GM21423 (cell line): Measurements from ENCODE around the gene TSR3.

Experiments used
- ATAC-seq: cut with Tn5 transposase; IDR thresholded peaks from one replicate; pipeline ENCODE4 v1.9.1; 2021; ENCODE audit warnings: mild to moderate bottlenecking, moderate library complexity; ENCODE audit not compliant: unreplicated experiment

Gene TSR3

DNA sequence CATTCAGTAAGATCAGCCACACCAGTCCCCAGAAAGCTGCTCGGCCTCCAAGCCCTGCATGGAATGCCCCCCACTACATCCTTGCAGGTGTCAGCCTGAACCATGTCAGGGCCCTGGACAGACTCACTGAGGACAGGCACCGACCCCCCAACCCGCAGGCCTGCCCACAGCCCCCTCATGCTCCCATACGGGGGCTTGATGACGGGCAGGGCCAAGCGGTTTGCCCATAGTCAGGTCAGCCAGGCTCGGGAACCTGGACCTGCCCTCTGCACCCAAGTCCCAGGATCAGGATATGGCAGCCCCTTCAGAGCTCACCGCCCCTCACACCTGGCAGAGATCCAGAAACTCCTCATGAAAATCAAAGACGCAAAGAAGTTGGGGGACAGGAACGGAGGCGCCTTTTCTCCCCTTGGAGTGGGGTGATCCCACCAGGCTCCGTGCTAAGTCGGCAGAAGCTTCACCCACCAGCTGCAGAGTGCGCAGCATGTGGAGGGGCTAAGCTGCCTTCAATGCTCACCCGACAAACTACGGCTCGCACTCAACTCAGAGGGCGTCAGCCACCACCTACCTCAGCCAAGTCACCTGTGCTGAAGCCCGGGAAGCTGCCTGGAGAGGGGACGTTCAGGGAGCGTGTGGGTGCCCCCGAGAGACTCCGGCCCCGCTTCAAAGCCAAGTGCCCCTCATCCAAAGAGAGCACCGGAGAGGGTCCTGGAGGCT is 26.6 kb upstream of the TSR3 start:
- ATAC-seq: no peak

GRCh38 chr16:1377406-1378010 is 25.8 kb upstream of the TSR3 start:
- ATAC-seq: no peak

DNA sequence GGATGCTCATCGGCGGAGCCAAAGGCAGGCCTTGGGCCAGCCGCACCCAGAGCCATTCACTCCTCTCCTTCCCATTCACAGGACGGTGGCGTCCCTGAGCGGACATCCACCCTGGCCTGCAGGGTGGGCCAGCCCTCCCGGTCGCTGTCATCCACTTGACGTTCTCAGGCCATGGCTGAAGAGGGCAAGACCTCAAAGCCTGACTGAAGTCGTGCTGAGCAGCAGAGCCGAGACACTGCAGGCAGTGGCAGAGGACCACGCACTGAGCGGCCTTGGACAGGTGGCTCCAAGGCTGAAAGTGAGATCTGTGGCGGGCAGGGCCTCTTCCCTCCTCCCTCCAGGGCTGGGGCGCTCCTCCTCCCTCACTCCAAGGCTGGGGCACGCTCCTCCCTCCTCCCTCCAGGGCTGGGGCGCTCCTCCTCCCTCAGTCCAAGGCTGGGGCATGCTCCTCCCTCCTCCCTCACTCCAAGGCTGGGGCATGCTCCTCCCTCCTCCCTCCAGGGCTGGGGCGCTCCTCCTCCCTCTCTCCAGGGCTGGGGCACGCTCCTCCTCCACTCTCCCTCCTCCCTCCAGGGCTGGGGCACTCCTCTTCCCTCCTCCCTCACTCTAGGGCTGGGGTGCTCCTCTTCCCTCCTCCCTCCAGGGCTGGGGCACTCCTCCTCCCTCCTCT is 24.2 kb upstream of the TSR3 start:
- no peak for ATAC-seq

DNA sequence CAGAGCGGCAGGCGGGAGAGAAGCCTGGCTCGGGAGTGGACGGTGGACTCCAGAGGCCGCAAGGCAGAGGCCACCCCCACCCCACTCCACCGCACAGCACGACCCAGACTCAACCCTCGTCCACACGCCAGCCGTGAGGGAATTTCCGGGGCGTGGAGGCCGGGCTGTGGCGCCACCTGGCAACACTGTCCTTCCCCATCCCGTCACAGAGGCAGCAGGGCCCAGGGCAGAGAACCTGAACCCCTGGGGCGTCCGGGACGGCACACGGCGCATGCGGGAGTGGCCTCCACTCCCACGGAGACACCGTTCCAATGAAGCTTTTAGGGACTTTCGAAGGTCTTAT is 23.6 kb upstream of the TSR3 start:
- ATAC-seq: no peak

- no peak for ATAC-seq
These were observed 23.0 kb upstream of the TSR3 start for GRCh38 chr16:1374418-1375297.

GRCh38 chr16:1372292-1372950 is 20.7 kb upstream of the TSR3 start:
- ATAC-seq: no peak

DNA sequence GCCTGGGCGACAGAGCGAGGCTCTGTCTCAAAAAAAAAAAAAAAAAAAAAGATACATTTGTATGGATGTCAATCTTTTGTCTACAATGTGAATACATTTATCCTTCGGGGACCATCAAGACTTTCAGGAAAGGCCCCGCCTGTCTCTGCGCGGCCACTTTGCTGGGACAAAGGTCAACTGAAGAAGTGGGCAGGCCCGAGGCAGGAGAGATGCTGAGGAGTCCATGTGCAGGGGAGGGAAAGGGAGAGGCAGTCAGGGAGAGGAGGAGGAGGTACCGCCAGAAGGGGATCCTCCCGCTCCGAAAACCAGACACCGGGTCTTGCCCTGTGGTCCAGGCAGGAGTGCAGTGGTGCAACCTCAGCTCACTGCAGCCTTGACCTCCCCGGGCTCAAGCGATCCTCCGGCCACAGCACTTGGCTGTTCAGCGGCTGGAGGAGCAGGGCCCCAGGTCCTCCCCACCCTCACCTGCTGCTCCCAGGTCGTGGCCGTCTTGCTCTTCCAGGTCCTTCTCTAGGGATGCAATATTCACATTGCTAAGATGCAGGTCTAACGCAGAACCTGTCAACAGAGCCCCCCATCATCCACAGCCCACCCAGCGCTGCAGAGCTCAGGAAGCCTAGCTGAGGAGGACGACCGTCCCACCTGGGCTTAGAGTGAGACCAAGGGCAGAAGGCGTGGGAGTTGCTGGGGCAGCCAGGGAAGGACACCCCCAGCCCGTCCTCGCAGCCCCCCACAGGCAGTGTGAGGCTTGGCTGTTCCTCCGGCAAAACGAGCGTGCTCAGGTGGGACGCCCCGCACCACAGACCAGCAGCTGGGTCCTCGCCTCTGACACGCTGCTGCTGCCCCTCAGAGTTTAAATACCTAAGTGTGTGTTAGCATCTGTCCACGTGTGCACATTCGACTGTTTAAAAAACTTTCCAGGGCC is 19.6 kb upstream of the TSR3 start:
- no peak for ATAC-seq

DNA sequence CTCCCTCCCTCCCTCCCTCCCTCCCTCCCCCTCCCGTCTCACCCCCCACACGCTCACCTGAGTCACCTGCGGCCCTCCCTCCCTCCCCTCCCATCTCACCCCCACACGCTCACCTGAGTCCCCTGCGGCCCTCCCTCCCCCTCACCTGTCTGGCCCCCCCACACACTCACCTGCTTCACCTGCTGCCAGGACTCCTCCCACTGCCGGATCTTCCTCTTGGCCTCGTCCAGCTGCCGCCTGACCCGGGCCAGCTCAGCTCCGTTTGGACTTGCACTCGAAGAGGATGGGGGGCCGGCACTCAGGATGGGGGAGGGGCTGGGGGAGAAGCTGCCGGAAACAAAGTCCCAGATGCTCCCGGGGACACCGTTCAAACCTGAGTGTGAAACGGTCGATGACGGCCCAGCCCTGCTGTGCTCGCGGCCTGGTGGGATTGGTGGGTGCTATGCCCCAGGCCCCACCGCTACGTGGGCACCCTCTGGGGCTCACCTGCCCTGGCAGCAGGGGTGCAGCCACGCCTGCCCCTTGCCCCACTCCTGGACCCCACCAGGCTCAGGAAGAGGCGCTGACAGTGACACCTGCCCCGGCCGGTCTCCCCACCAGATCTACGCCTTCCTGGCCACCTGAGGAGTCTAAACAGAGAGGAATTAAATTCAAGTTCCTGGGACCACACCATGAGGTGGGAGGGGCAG is 16.0 kb upstream of the TSR3 start:
- ATAC-seq: no peak

DNA sequence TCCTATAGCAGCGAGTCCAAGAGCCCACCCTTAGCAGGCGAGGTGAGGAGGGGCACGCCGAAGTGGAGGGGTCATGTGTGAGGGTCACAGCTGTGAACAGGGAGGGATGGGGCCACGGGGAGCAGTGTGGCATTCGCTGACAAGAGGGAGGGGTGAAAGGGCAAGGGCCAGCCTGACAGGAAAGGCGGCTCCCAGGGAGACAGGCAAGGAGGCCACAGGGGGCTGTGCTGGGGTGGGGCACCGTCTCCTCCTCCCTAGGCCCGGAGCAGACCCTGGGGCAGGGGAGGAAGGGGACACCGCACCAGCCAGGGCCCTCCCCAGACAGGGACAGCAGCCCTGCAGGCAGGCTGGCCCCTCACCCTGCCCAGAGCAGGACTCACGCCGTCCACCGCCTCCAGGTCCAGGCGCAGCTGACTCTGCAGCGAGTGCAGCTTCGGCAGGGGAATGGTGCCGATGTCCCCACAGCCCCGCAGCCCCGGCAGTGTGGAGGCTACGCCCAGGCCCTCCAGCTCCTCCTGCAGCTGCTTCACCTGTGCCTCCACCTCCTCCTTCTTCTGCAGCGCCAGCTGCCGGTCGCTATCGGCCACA is 15.1 kb upstream of the TSR3 start:
- ATAC-seq: no peak

- no peak for ATAC-seq
These were observed 14.5 kb upstream of the TSR3 start for GRCh38 chr16:1366060-1366711.

GRCh38 chr16:1364510-1364909 is 12.8 kb upstream of the TSR3 start:
- no peak for ATAC-seq

DNA sequence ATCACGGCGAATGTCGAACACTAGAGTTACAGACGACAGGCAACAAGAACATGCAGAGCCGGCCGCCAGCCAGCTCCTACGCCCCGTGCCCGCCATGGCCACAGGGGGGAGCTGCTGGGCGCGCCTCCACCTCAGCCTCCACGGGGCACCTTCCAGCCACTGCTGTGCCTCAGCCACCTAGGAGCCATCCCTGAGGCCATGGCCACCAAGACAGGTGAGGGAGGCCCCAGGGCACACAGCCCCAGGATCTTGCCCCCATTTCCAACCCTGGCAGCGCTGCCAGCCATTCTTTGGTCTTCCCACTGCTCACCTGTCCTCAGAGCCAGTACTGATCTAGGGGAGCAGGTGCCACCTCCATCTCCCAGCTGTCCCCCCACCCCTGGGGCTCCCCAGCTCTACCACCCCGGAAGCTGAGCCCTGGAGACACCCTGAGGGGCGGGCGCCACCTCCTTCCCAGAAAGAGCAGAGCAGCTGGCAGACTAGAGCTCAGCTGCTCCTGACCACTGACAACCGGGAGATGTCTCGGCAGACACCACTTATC is 11.9 kb upstream of the TSR3 start:
- ATAC-seq: no peak

- no peak for ATAC-seq
These were observed 11.1 kb upstream of the TSR3 start for GRCh38 chr16:1362807-1363206.

GRCh38 chr16:1361685-1362360 is 10.1 kb upstream of the TSR3 start:
- no peak for ATAC-seq

DNA sequence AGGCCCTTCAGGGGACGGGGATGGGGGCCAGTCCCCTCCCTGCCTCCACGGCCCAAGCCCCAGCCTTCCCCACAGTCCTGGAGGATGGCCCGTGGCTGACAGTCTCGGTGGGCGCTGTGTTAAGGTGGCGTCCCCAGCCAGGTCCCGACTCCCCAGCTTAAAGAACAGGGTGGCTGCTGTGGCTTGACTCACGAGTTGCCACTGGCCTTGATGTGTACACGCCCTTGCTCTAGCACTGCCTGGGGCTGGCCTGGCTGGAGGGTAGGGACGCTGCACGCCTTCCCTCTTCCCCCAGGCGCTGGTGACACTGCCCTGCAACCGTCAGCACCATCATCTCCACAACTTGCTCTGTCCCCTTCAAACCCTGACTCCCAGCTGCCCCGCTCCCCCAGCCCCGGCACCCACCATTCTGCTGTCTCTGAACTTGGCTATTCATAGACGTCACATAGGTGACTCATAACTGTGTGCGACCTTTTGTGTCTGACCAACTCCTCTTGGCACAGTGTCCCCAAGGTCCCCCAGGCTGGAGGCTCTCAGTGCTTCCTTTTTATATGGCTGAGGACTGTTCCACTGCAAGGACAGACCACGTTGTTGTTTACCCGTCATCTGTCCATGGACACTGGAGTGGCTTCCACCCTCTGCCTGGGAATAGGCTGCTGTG is 6.4 kb upstream of the TSR3 start:
- ATAC-seq: no peak

- ATAC-seq: no peak
These were observed 4.6 kb upstream of the TSR3 start for GRCh38 chr16:1356061-1356900.
